Smooth muscle cell of the coronary artery (primary cell): ENCODE measurements around the gene RPGR. TPM values are rescaled to one million over a fixed set of nuclear protein-coding genes. Genes with fewer than 3 reads are reported as not detected.

Source experiments
- total RNA-seq: library from RNA; depleted of rRNA; stranded (reverse); fragments of >200 nt; gene quantifications from 2 replicates; pipeline ENCODE4 v1.2.3, GENCODE V29; 2014; ENCODE audit warnings: low replicate concordance

RPGR gene, protein sequence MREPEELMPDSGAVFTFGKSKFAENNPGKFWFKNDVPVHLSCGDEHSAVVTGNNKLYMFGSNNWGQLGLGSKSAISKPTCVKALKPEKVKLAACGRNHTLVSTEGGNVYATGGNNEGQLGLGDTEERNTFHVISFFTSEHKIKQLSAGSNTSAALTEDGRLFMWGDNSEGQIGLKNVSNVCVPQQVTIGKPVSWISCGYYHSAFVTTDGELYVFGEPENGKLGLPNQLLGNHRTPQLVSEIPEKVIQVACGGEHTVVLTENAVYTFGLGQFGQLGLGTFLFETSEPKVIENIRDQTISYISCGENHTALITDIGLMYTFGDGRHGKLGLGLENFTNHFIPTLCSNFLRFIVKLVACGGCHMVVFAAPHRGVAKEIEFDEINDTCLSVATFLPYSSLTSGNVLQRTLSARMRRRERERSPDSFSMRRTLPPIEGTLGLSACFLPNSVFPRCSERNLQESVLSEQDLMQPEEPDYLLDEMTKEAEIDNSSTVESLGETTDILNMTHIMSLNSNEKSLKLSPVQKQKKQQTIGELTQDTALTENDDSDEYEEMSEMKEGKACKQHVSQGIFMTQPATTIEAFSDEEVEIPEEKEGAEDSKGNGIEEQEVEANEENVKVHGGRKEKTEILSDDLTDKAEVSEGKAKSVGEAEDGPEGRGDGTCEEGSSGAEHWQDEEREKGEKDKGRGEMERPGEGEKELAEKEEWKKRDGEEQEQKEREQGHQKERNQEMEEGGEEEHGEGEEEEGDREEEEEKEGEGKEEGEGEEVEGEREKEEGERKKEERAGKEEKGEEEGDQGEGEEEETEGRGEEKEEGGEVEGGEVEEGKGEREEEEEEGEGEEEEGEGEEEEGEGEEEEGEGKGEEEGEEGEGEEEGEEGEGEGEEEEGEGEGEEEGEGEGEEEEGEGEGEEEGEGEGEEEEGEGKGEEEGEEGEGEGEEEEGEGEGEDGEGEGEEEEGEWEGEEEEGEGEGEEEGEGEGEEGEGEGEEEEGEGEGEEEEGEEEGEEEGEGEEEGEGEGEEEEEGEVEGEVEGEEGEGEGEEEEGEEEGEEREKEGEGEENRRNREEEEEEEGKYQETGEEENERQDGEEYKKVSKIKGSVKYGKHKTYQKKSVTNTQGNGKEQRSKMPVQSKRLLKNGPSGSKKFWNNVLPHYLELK
- total RNA-seq = 2.3 and 4.4 TPM in 2 replicates

DNA sequence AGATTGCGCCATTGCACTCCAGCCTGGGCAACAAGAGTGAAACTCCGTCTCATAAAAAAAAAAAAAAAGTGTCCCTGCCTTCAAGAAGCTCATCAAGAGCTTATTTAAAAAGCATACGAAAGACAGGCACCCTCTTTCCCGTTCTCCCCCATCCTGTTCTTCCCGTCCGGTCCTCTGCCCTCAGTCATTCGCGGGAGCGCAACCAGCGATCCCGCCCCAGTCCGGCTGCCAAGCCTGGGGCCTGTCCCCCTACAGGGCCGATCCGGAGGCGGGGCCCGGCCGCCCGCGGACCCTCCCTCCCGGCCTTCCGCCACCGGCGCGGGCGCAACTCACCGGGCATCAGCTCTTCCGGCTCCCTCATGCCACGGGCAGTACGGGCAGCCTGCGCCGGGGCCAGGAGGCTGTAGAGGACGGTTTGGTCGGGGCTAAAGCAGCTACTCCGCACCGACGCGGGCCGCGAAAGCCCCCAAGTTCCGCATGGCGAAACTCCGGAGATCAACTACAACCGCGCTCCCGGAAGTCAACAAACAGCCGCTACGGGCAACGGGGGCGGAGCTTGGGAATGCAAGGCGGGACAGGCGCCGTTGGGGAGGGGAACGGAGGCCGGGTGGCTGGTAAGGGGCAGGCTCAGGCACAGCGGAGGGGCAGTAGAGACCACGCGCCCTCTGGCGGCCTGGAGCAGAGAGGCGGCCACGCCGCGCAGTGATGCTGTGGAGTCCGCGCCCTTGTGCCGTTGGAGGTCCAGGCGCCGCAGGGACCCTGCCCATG is at the start of gene RPGR:
RPGR (minus strand) TSS at position 503 of the 768 bp plus-strand sequence; CDS start at position 361, 142 bp downstream.

DNA sequence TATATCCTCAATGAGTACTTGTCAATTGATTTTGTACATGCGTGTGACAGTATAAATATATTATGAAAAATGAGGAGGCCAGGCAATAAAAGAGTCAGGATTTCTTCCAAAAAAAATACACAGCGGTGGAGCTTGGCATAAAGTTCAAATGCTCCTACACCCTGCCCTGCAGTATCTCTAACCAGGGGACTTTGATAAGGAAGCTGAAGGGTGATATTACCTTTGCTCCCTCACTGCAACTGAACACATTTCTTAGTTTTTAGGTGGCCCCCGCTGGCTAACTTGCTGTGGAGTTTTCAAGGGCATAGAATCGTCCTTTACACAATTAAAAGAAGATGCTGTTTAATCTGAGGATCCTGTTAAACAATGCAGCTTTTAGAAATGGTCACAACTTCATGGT is 25.1 kb upstream of the RPGR start, which contains the start of gene OTC:
OTC (plus strand) TSS at position 243 of the 400 bp plus-strand sequence; CDS start at position 336, 93 bp downstream.

DNA sequence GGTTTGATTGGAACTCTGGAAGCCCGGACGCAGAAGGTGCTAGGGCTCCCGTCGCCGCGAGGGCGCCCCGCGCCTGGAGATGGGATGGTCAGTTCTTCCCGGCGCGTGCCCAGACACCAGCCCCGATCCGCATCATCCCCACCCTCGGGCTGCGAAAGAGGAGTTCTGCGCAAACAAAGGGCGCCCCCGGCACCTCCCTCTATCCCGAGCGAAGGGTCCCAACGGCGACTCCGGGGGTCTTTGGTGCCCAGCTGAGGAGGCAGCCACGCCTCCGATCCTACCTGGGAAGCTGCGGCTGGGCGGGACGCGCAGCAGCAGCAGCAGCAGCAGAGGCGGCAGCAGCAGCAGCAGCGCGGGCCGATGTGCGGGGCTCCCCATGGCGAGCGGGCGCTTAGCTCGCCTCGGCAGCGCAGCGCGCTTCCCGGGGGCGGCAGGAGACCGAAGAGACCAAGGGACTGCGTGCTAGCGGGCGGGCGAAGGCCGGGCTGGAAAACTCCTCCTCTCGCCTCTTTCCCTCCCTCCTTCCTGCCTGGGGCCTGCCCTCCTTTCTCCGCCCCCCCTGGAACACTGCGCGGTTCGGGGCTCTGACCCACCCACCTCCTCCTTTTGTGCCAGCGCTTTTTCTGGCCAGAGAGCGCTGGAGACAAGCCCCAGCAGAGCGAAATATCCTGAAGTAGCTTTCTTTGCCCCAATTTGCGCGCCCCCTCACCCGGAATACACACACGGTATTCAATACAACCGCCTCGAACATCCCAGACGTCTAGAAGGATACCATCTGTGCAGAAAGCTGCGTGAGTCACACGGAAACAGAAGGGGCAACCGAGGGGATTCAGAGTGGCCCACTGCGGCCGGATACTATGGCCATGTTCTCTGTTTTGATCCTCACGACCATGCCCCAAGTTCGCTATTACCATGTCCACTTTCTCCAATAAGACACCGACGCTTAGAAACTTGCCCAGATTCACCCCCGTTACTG is 106.6 kb downstream of the RPGR start, which contains the start of gene SRPX:
SRPX (minus strand) TSS at position 457 of the 976 bp plus-strand sequence; CDS start at position 378, 79 bp downstream.

Other genes starting within 250 kb of the RPGR start
- gene SRPX, start 106.6 kb downstream of the RPGR start, total RNA-seq = 349 and 576 TPM in 2 replicates
- not detected in 2 replicates for gene OTC, start 25.1 kb upstream of the RPGR start, total RNA-seq
- 0.23 TPM in 1 of 2 replicates, not detected in the other for gene TSPAN7, start 234.0 kb upstream of the RPGR start, total RNA-seq